HepG2 (cell line): ENCODE data around the gene ALLC. TPM values are rescaled to one million over a fixed set of nuclear protein-coding genes. Genes with fewer than 3 reads are reported as not detected.

Experiments
- GPN1 ChIP-seq: sonication (generic); formaldehyde crosslinking; IDR thresholded peaks from 2 replicates; pipeline ENCODE4 v1.5.1; 2020; ENCODE audit warnings: missing genetic modification reagents, borderline replicate concordance
- KIAA2018 ChIP-seq: sonication (generic); formaldehyde crosslinking; IDR thresholded peaks from 2 replicates; pipeline ENCODE4 v1.5.0; 2020; ENCODE audit warnings: mild to moderate bottlenecking, missing genetic modification reagents, borderline replicate concordance
- NFYC ChIP-seq: IDR thresholded peaks from 2 replicates; pipeline ENCODE4 v1.6.1; 2016; ENCODE audit warnings: missing genetic modification reagents, missing compliant biosample characterization
- RERE ChIP-seq: IDR thresholded peaks from 2 replicates; pipeline ENCODE4 v1.6.1; 2016; ENCODE audit warnings: low read depth, missing genetic modification reagents, missing compliant biosample characterization
- SSRP1 ChIP-seq: IDR thresholded peaks from 2 replicates; pipeline ENCODE4 v1.6.1; 2016; ENCODE audit warnings: control low read depth
- THYN1 ChIP-seq: sonication (generic); formaldehyde crosslinking; IDR thresholded peaks from 2 replicates; pipeline ENCODE4 v1.8.1; 2023; ENCODE audit warnings: low read depth, mild to moderate bottlenecking, moderate library complexity, missing genetic modification reagents, borderline replicate concordance
- ZNF121 ChIP-seq: sonication (generic); formaldehyde crosslinking; IDR thresholded peaks from 2 replicates; pipeline ENCODE4 v1.5.0; 2020; ENCODE audit warnings: mild to moderate bottlenecking, missing genetic modification reagents
- ZNF550 ChIP-seq: sonication (generic); formaldehyde crosslinking; IDR thresholded peaks from 2 replicates; pipeline ENCODE4 v1.4.0; 2020; ENCODE audit warnings: mild to moderate bottlenecking, missing genetic modification reagents, borderline replicate concordance
- ZNF709 ChIP-seq: sonication (generic); formaldehyde crosslinking; IDR thresholded peaks from 2 replicates; pipeline ENCODE4 v1.5.0; 2020; ENCODE audit warnings: mild to moderate bottlenecking, missing genetic modification reagents
- polyA plus RNA-seq, 8 experiments: library from polyadenylated mRNA; depleted of rRNA in 3 of 8; stranded (reverse) in 7 of 8; unstranded in 1 of 8; fragments of >200 nt; fragmentation: Illumina TruSeq in 4 of 8; extraction: Trizol in 4 of 8; gene quantifications; 2 replicates each; pipeline versions ENCODE4 v1.2.1 to v1.2.3, GENCODE V29; 2011 to 2016; ENCODE audit warnings: low read depth in 4 of 8, missing spikeins in 1 of 8, mixed read lengths in 1 of 8; ENCODE audit not compliant: insufficient read depth in 1 of 8
- total RNA-seq, 5 experiments: library from RNA; depleted of rRNA; stranded (reverse); fragments of >200 nt; fragmentation: Illumina TruSeq; extraction: Trizol; gene quantifications; 2 replicates each; pipeline ENCODE4 v1.2.3, GENCODE V29; 2016; ENCODE audit warnings: low read depth in 1 of 5
- TF ChIP-seq, protein P1 (sequence below): sonication (generic); formaldehyde crosslinking; IDR thresholded peaks from 2 replicates; pipeline ENCODE4 v1.4.0; 2020; ENCODE audit warnings: missing genetic modification reagents

Gene ALLC
- total and polyA plus RNA-seq, 2 of the 13 experiments (the other 11 are each of a cell fraction or from before 2014, with no cell fraction given) = 0.08 to 0.11 TPM

DNA sequence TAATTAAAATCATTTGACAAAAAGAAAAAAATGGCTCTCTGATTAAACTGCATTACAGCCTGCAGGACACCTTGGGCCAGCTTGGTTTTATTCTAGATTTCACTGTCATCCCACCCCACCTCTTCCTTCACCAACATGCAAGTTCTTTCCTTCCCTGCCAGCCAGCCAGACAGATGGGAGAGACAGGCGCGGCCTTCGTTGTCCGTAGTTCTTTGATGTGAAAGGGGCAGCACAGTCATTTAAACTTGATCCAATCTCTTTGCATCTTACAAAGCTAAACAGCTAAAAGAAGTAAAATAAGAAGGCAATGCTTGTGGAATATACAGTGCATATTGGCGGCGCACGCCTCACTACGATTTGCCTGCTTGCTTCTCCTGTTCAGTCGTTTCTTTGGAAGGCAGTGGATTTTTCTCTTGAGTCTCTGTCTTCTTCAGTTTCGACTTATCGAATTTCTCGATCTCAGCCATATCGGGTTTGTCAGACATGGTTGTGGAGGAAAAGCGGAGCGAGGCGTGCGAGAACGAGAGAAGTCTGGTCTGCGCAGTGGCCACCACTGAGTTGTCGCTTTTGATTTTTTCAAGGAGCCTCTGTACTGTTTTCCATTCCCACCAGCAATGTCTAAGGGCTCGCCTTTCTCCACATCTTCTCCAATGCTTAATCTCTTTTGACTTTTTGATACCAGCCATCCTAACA, 40.7 kb upstream of the ALLC start (continued):
- no peak for TF ChIP-seq KIAA2018 (CRISPR knock-in tag)
- no peak for TF ChIP-seq SSRP1 (CRISPR knock-in tag)
- TF ChIP-seq ZNF550 (CRISPR knock-in tag) = no peak
- TF ChIP-seq NFYC = no peak
- no peak for TF ChIP-seq THYN1 (CRISPR knock-in tag)
- TF ChIP-seq ZNF121 (CRISPR knock-in tag) = no peak
- TF ChIP-seq RERE (CRISPR knock-in tag) = no peak
- no peak for TF ChIP-seq GPN1 (CRISPR knock-in tag)
- TF ChIP-seq, protein P1, sequence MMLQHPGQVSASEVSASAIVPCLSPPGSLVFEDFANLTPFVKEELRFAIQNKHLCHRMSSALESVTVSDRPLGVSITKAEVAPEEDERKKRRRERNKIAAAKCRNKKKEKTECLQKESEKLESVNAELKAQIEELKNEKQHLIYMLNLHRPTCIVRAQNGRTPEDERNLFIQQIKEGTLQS (CRISPR knock-in tag) = no peak
- no peak for TF ChIP-seq ZNF709 (CRISPR knock-in tag)
